ENCODE measurements around the gene BLMH.

GRCh38 chr17:30230596-30231125, 61.1 kb downstream of the BLMH start:
- TF ChIP-seq JUNB (IDR thresholded peaks at IDR 0.05; ENCODE audit: unreplicated experiment), result no peak
- no peak for TF ChIP-seq POLR2AphosphoS5 (IDR thresholded peaks at IDR 0.05; ENCODE audit: low read depth)
- TF ChIP-seq, protein P1, sequence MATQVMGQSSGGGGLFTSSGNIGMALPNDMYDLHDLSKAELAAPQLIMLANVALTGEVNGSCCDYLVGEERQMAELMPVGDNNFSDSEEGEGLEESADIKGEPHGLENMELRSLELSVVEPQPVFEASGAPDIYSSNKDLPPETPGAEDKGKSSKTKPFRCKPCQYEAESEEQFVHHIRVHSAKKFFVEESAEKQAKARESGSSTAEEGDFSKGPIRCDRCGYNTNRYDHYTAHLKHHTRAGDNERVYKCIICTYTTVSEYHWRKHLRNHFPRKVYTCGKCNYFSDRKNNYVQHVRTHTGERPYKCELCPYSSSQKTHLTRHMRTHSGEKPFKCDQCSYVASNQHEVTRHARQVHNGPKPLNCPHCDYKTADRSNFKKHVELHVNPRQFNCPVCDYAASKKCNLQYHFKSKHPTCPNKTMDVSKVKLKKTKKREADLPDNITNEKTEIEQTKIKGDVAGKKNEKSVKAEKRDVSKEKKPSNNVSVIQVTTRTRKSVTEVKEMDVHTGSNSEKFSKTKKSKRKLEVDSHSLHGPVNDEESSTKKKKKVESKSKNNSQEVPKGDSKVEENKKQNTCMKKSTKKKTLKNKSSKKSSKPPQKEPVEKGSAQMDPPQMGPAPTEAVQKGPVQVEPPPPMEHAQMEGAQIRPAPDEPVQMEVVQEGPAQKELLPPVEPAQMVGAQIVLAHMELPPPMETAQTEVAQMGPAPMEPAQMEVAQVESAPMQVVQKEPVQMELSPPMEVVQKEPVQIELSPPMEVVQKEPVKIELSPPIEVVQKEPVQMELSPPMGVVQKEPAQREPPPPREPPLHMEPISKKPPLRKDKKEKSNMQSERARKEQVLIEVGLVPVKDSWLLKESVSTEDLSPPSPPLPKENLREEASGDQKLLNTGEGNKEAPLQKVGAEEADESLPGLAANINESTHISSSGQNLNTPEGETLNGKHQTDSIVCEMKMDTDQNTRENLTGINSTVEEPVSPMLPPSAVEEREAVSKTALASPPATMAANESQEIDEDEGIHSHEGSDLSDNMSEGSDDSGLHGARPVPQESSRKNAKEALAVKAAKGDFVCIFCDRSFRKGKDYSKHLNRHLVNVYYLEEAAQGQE (IDR thresholded peaks at IDR 0.05; ENCODE audit: unreplicated experiment), result no peak
- TF ChIP-seq, protein P2, sequence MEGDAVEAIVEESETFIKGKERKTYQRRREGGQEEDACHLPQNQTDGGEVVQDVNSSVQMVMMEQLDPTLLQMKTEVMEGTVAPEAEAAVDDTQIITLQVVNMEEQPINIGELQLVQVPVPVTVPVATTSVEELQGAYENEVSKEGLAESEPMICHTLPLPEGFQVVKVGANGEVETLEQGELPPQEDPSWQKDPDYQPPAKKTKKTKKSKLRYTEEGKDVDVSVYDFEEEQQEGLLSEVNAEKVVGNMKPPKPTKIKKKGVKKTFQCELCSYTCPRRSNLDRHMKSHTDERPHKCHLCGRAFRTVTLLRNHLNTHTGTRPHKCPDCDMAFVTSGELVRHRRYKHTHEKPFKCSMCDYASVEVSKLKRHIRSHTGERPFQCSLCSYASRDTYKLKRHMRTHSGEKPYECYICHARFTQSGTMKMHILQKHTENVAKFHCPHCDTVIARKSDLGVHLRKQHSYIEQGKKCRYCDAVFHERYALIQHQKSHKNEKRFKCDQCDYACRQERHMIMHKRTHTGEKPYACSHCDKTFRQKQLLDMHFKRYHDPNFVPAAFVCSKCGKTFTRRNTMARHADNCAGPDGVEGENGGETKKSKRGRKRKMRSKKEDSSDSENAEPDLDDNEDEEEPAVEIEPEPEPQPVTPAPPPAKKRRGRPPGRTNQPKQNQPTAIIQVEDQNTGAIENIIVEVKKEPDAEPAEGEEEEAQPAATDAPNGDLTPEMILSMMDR (conservative IDR thresholded peaks at IDR 0.05; ENCODE audit: low read depth in 2 of 2), result no peak
